A549 (cell line): ENCODE results near the gene EPB41L4B. TPM values are rescaled to one million over a fixed set of nuclear protein-coding genes. Genes with fewer than 3 reads are reported as not detected.
A peak's percentile ranks its signal among the peaks of the same experiment; 100 is the strongest.

Experiments
- ATAC-seq, 2 experiments: fragments of 200-7000 bp in 1 of 2; fragments of >200 bp in 1 of 2; cut with Nextera tagmentation in 1 of 2; cut with Tn5 transposase in 1 of 2; 3 replicates each; pipeline versions ENCODE4 v1.8.0 to v1.9.1; 2018 to 2020; ENCODE audit warnings: mild to moderate bottlenecking in 1 of 2, moderate library complexity in 1 of 2
- CTCF ChIA-PET: fragments of 300-600 bp; sonication (Branson Sonifier 250); formaldehyde crosslinking; extraction: SDS; loops from one replicate; lab custom pipeline; 2021; ENCODE audit warnings: antibody characterized with exemption, inconsistent platforms; lab: Yijun Ruan, JAX
- POLR2A ChIA-PET: fragments of 350-600 bp; formaldehyde crosslinking; extraction: SDS; loops from one replicate; lab custom pipeline; 2021; ENCODE audit warnings: antibody characterized with exemption, inconsistent platforms; lab: Yijun Ruan, JAX
- DNase-seq, 2 experiments: peaks; one replicate each; pipeline versions ENCODE4 v3.0.0 to v3.0.0-alpha.2; 2011 to 2016; ENCODE audit warnings: low read depth in 1 of 2, low spot score in 1 of 2
- FAIRE-seq: peaks from 2 replicates; lab custom pipeline; 2011; peaks lifted over from hg19 to GRCh38; lab: Jason Lieb, UNC
- H3K27ac ChIP-seq, 2 experiments: fragments of >200 bp; sonication (Bioruptor Twin); formaldehyde crosslinking; 3 replicates each; pipeline ENCODE4 v1.5.1; 2016 to 2017
- H3K4me1 ChIP-seq: fragments of >200 bp; sonication (Bioruptor Twin); formaldehyde crosslinking; 3 replicates; pipeline ENCODE4 v1.6.1; 2016
- H3K4me2 ChIP-seq: fragments of >200 bp; sonication (Bioruptor Twin); formaldehyde crosslinking; 3 replicates; pipeline ENCODE4 v1.6.1; 2016
- H3K4me3 ChIP-seq: fragments of >200 bp; sonication (Bioruptor Twin); formaldehyde crosslinking; 3 replicates; pipeline ENCODE4 v1.5.1; 2016
- H3K9me3 ChIP-seq: fragments of >200 bp; sonication (Bioruptor Twin); formaldehyde crosslinking; 3 replicates; pipeline ENCODE4 v1.6.1; 2016
- CEBPB ChIP-seq, 2 experiments: fragments of >200 bp in 1 of 2; sonication (Bioruptor Twin) in 1 of 2; formaldehyde crosslinking in 1 of 2; IDR thresholded peaks; 2 replicates each; pipeline ENCODE4 v1.6.1; 2012 to 2016
- CHD2 ChIP-seq: fragments of 150-350 bp; IDR thresholded peaks from 2 replicates; pipeline ENCODE4 v1.6.1; 2014; ENCODE audit warnings: low read length; ENCODE audit not compliant: partially characterized antibody
- EHMT2 ChIP-seq: fragments of 200-600 bp; sonication (generic); IDR thresholded peaks from 2 replicates; pipeline ENCODE4 v1.6.1; 2016; ENCODE audit warnings: antibody characterized with exemption, low read depth, mild to moderate bottlenecking, moderate library complexity
- EP300 ChIP-seq, 2 experiments: fragments of >200 bp; sonication (Bioruptor Twin); formaldehyde crosslinking; IDR thresholded peaks; 2 replicates in 1 of 2; 3 replicates in 1 of 2; pipeline ENCODE4 v1.6.1; 2016 to 2017
- FOSL2 ChIP-seq, 2 experiments: fragments of 450-650 bp in 1 of 2; fragments of >200 bp in 1 of 2; sonication (Bioruptor Twin) in 1 of 2; formaldehyde crosslinking; IDR thresholded peaks; 2 replicates each; pipeline versions ENCODE4 v1.5.0 to v1.6.1; 2016 to 2020; ENCODE audit warnings: mild to moderate bottlenecking in 1 of 2, moderate library complexity in 1 of 2
- FOXS1 ChIP-seq: fragments of 250-450 bp; sonication (Bioruptor Pico); IDR thresholded peaks from 2 replicates; pipeline ENCODE4 v1.5.0; 2020; ENCODE audit warnings: mild to moderate bottlenecking, moderate library complexity
- GATA3 ChIP-seq: IDR thresholded peaks from 2 replicates; pipeline ENCODE4 v1.6.1; 2012; ENCODE audit warnings: borderline replicate concordance
- HDAC2 ChIP-seq: fragments of 200-600 bp; sonication (generic); IDR thresholded peaks from 2 replicates; pipeline ENCODE4 v1.6.1; 2016
- HEYL ChIP-seq: fragments of 250-450 bp; sonication (Bioruptor Pico); IDR thresholded peaks from 2 replicates; pipeline ENCODE4 v1.8.0; 2021; ENCODE audit warnings: mild to moderate bottlenecking, moderate library complexity
- HOXA7 ChIP-seq: fragments of 250-450 bp; sonication (Bioruptor Pico); IDR thresholded peaks from 2 replicates; pipeline ENCODE4 v1.5.0; 2020; ENCODE audit warnings: mild to moderate bottlenecking, moderate library complexity
- JUNB ChIP-seq: fragments of >200 bp; sonication (Bioruptor Twin); formaldehyde crosslinking; IDR thresholded peaks from 2 replicates; pipeline ENCODE4 v1.6.1; 2016
- KDM1A ChIP-seq: fragments of 200-600 bp; sonication (generic); IDR thresholded peaks from 2 replicates; pipeline ENCODE4 v1.6.1; 2016; ENCODE audit warnings: low read depth, mild to moderate bottlenecking
- NFE2L2 ChIP-seq: fragments of 150-350 bp; conservative IDR thresholded peaks from 2 replicates; pipeline ENCODE4 v1.6.1; 2014; ENCODE audit warnings: low read length
- NR3C1 ChIP-seq: fragments of >200 bp; sonication (Bioruptor Twin); formaldehyde crosslinking; IDR thresholded peaks from 3 replicates; pipeline ENCODE4 v1.6.1; 2017
- PHF8 ChIP-seq: fragments of 200-600 bp; sonication (generic); IDR thresholded peaks from 2 replicates; pipeline ENCODE4 v1.6.1; 2016; ENCODE audit warnings: low read depth, mild to moderate bottlenecking, antibody characterized with exemption, moderate library complexity, borderline replicate concordance
- POLR2AphosphoS2 ChIP-seq: conservative IDR thresholded peaks from 2 replicates; pipeline ENCODE4 v1.6.1; 2012; ENCODE audit warnings: low read length, improper control_type of control experiment, inconsistent platforms
- RAD21 ChIP-seq, 2 experiments: fragments of >200 bp in 1 of 2; sonication (Bioruptor Twin) in 1 of 2; formaldehyde crosslinking in 1 of 2; IDR thresholded peaks in 1 of 2; conservative IDR thresholded peaks in 1 of 2; 2 replicates in 1 of 2; 3 replicates in 1 of 2; pipeline ENCODE4 v1.6.1; 2012 to 2018; ENCODE audit warnings: inconsistent platforms in 1 of 2
- RARB ChIP-seq: fragments of 250-450 bp; sonication (Bioruptor Pico); IDR thresholded peaks from 2 replicates; pipeline ENCODE4 v1.8.0; 2021; ENCODE audit warnings: mild to moderate bottlenecking, moderate library complexity
- RCOR1 ChIP-seq: fragments of 150-350 bp; IDR thresholded peaks from 2 replicates; pipeline ENCODE4 v1.6.1; 2014; ENCODE audit warnings: antibody characterized with exemption, low read length, low read depth
- RNF2 ChIP-seq: fragments of 200-600 bp; sonication (generic); IDR thresholded peaks from 2 replicates; pipeline ENCODE4 v1.6.1; 2016; ENCODE audit warnings: low read depth, mild to moderate bottlenecking, antibody characterized with exemption, moderate library complexity, borderline replicate concordance
- SMC3 ChIP-seq: fragments of >200 bp; sonication (Bioruptor Twin); formaldehyde crosslinking; IDR thresholded peaks from 3 replicates; pipeline ENCODE4 v1.6.1; 2018; ENCODE audit warnings: inconsistent platforms
- TFCP2L1 ChIP-seq: fragments of 250-450 bp; sonication (Bioruptor Pico); IDR thresholded peaks from 2 replicates; pipeline ENCODE4 v1.5.0; 2021; ENCODE audit warnings: mild to moderate bottlenecking
- WGBS: methylation state at CpG from one replicate; pipeline ENCODE4 v1.1.6; 2017; ENCODE audit errors: missing lambda C conversion rate; 5-methylcytosine and 5-hydroxymethylcytosine counted together
- polyA plus RNA-seq, 4 experiments: library from polyadenylated mRNA; depleted of rRNA in 3 of 4; stranded (reverse); fragments of >200 nt; fragmentation: RNase III in 1 of 4; extraction: RNeasy Plus Mini Kit Qiagen cat#74134 plus additional on column Dnase treatment in 1 of 4; gene quantifications; 2 replicates in 3 of 4; 3 replicates in 1 of 4; pipeline ENCODE4 v1.2.3, GENCODE V29; 2011 to 2017
- TF ChIP-seq, protein P1 (sequence below): fragments of >200 bp; sonication (Bioruptor Twin); formaldehyde crosslinking; IDR thresholded peaks from 3 replicates; pipeline ENCODE4 v1.6.1; 2016
- TF ChIP-seq, protein P2 (sequence below): fragments of 450-650 bp; IDR thresholded peaks from 2 replicates; pipeline ENCODE4 v1.6.1; 2014; ENCODE audit warnings: antibody characterized with exemption
- TF ChIP-seq, protein P3 (sequence below): fragments of >200 bp; sonication (Bioruptor Twin); formaldehyde crosslinking; IDR thresholded peaks from 2 replicates; pipeline ENCODE4 v1.6.1; 2016

Gene EPB41L4B
- polyA plus RNA-seq, 2 of the 4 experiments (the other 2 are of a cell fraction) = 7.9 to 22.0 TPM

DNA sequence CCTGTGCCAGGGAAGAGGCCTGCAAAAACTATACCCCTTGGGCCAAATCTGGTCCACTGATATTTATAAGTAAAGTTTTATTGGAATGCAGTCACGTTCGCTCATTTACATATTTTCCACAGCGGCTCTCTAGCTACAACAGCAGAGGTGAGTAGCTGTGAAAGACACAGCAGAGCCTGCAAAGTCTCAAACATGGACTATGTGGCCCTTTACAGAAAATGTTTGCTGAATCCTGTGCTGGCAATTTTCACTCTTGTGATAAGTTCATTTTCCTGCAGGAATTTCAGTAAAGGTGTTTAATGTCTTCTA lies 70.1 kb downstream of the EPB41L4B start:
- no peak for FAIRE-seq
- TF ChIP-seq, protein P1, sequence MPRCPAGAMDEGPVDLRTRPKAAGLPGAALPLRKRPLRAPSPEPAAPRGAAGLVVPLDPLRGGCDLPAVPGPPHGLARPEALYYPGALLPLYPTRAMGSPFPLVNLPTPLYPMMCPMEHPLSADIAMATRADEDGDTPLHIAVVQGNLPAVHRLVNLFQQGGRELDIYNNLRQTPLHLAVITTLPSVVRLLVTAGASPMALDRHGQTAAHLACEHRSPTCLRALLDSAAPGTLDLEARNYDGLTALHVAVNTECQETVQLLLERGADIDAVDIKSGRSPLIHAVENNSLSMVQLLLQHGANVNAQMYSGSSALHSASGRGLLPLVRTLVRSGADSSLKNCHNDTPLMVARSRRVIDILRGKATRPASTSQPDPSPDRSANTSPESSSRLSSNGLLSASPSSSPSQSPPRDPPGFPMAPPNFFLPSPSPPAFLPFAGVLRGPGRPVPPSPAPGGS = no peak
- no peak for TF ChIP-seq PHF8
- no peak for TF ChIP-seq CEBPB (IDR thresholded peaks at IDR 0.05)
- TF ChIP-seq CHD2 = no peak
- TF ChIP-seq HOXA7 (CRISPR knock-in tag) = no peak
- TF ChIP-seq FOXS1 (CRISPR knock-in tag) = no peak
- TF ChIP-seq RAD21 (conservative IDR thresholded peaks at IDR 0.05 in 1 of 2, IDR thresholded peaks at IDR 0.05 in 1 of 2) = no peak
- no peak for TF ChIP-seq HEYL (CRISPR knock-in tag)
- TF ChIP-seq NR3C1 = no peak
- TF ChIP-seq EHMT2 = no peak
- TF ChIP-seq EP300 (IDR thresholded peaks at IDR 0.05) = no peak
- TF ChIP-seq RCOR1 = no peak
- TF ChIP-seq, protein P2, sequence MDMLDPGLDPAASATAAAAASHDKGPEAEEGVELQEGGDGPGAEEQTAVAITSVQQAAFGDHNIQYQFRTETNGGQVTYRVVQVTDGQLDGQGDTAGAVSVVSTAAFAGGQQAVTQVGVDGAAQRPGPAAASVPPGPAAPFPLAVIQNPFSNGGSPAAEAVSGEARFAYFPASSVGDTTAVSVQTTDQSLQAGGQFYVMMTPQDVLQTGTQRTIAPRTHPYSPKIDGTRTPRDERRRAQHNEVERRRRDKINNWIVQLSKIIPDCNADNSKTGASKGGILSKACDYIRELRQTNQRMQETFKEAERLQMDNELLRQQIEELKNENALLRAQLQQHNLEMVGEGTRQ = no peak
- TF ChIP-seq HDAC2 = no peak
- TF ChIP-seq GATA3 = no peak
- TF ChIP-seq, all 56 proteins: peak for 0
- Histone ChIP-seq H3K4me3 (no peak overlapping the region), H3K4me2 (peak overlapping the region; percentile 64), H3K4me1 (peaks cover 77% of the 10 kb centered on the region), H3K9me3 (no peaks in the 10 kb centered on the region), H3K27ac (peak overlapping the region; percentile 82 to 88)
- POLR2A ChIA-PET = interaction anchor here (1.4 to 1.9 kb wide), 2 partner anchors 57 to 66 kb away, joined by 3 to 7 read pairs; no protein-coding TSS in a partner anchor
- DNase-seq (no peak), ATAC-seq (no peak)
- CTCF ChIA-PET = interaction anchor here (0.7 to 3.6 kb wide), 10 partner anchors 15 to 190 kb away, joined by 3 to 22 read pairs (median 4); no protein-coding TSS in a partner anchor
- WGBS = 67% methylated on average over 3 of the region's 3 CpGs

DNA sequence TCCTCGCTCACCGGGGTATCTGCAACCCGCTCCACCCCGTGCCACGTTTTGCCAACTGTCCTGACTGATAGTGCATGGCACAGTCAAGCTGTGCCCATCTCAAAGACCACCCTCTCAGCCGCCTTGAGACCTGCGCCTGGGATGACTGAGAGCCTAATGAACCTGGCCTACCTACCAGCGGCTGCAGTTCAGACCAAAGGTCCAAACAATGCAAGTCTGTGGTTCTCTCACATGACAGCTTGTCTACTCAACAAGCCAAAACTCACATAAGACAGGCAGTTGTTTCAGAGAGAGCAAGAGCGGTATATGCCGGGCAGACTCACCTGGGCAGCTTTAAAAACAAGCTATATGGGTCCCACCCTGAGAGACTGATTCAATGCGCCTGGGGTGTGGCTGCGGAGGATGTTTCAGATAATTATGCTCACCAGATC lies 70.5 kb downstream of the EPB41L4B start:
- ChIA-PET POLR2A (interaction anchor here (1.4 to 1.9 kb wide), 2 partner anchors 57 to 66 kb away, joined by 3 to 7 read pairs; no protein-coding TSS in a partner anchor), CTCF (interaction anchor here (0.6 to 3.6 kb wide), 11 partner anchors 17 to 1786 kb away, joined by 3 to 22 read pairs (median 4); no protein-coding TSS in a partner anchor)
- Histone ChIP-seq H3K27ac (peak overlapping the region; percentile 82 to 88), H3K4me1 (peaks cover 77% of the 10 kb centered on the region), H3K4me2 (peak overlapping the region; percentile 64), H3K9me3 (no peaks in the 10 kb centered on the region), H3K4me3 (no peak overlapping the region)
- ATAC-seq = no peak
- no peak for DNase-seq
- WGBS = 91% methylated on average over 9 of the region's 12 CpGs
- TF ChIP-seq, protein P2 = no peak
- TF ChIP-seq SMC3 = no peak
- no peak for TF ChIP-seq RARB (CRISPR knock-in tag)
- no peak for TF ChIP-seq RNF2
- no peak for TF ChIP-seq POLR2AphosphoS2
- TF ChIP-seq, protein P3, sequence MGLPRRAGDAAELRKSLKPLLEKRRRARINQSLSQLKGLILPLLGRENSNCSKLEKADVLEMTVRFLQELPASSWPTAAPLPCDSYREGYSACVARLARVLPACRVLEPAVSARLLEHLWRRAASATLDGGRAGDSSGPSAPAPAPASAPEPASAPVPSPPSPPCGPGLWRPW = no peak
- TF ChIP-seq TFCP2L1 (CRISPR knock-in tag) = no peak
- TF ChIP-seq JUNB = no peak
- TF ChIP-seq NFE2L2 = no peak
- no peak for TF ChIP-seq KDM1A
- TF ChIP-seq FOSL2 (IDR thresholded peaks at IDR 0.05) = no peak
- no peak for TF ChIP-seq FOSL2 (CRISPR knock-in tag; IDR thresholded peaks at IDR 0.05)
- no peak for FAIRE-seq
